ENCODE data around the gene INHBA. TPM values are rescaled to one million over a fixed set of nuclear protein-coding genes. Genes with fewer than 3 reads are reported as not detected.

The INHBA gene
- not detected for polyA plus RNA-seq

DNA sequence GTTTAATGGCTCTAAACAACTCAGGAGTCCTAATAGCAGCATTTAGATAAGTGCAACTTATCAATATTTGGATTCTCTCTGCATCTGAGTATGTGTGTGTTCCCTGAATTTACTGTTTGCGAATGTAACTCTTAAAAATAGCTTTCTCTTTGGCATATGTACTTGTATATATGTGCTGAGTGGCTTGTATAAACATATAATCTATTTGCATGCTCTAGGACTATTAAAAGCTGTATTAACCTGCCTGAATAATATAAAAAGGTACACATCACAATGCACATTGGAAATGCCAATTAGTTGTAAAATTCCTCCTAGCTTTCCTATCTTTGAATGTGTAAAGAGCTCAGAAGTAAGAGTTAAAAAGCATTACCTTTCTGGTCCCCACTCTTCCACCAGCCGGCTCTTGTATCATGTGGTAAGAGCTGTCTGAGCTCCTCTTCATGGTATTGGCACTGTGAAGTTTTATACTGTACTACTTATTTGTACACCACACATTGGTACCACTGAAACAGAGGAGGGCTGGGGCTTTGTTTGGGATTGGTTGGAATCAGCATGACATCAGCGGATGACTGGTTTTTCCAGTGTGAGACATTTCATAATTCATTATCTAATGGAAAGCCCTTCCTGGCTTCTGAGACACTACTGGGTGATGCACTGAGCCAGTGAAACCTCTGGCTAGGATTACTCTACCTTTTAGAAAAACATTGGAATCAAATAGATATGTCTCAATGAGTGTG is at the start of gene INHBA:
Gene INHBA, minus strand, starts transcription at position 456 of the 737 bp plus-strand sequence. CDS start 2,716 bp downstream, outside the sequence.
- Mint-ChIP-seq H3K27me3 (ENCODE audit: low read depth in 3 of 3) (peaks cover 7 to 18% (median 10%) of the 10 kb centered on the region in 3 donors), H3K9me3 (no peaks in the 10 kb centered on the region), H3K36me3 (no peaks in the 10 kb centered on the region), H3K4me1 (peaks cover 21 to 24% of the 10 kb centered on the region in 2 donors), H3K4me3 (peak within 1 kb of the TSS in 4 of 5 donors; percentile 73 to 91 (median 90)), H3K27ac (peak within 1 kb of the TSS in 2 of 6 donors; percentile 0 to 3)
- no peak for DNase-seq

GRCh38 chr7:41752615-41753014 is 49.7 kb upstream of the INHBA start:
- H3K27ac Mint-ChIP-seq, result no peak overlapping the region
- no peak for DNase-seq
- H3K9me3 Mint-ChIP-seq, result peaks cover 0 to 8% (median 4%) of the 10 kb centered on the region in 6 donors
- H3K4me1 Mint-ChIP-seq, result no peaks in the 10 kb centered on the region
- H3K27me3 Mint-ChIP-seq (ENCODE audit: low read depth in 3 of 3), result peaks cover 0 to 4% (median 2%) of the 10 kb centered on the region in 3 donors
- H3K36me3 Mint-ChIP-seq, result no peaks in the 10 kb centered on the region
- H3K4me3 Mint-ChIP-seq, result no peak overlapping the region

GRCh38 chr7:41750661-41751540 is 48.0 kb upstream of the INHBA start:
- Mint-ChIP-seq H3K4me1 (no peaks in the 10 kb centered on the region), H3K4me3 (no peak overlapping the region), H3K27me3 (ENCODE audit: low read depth in 3 of 3) (peaks cover 0 to 4% (median 2%) of the 10 kb centered on the region in 3 donors), H3K36me3 (no peaks in the 10 kb centered on the region), H3K27ac (no peak overlapping the region), H3K9me3 (peaks cover 0 to 5% (median under 1%) of the 10 kb centered on the region in 6 donors)
- DNase-seq, result no peak

- H3K4me3 Mint-ChIP-seq, result no peak overlapping the region
- no peaks in the 10 kb centered on the region for H3K4me1 Mint-ChIP-seq
- peaks cover 0 to 4% (median 0%) of the 10 kb centered on the region in 3 donors for H3K36me3 Mint-ChIP-seq
- DNase-seq, result no peak
- no peak overlapping the region for H3K27ac Mint-ChIP-seq
- H3K9me3 Mint-ChIP-seq, result peaks cover under 1 to 18% (median 3%) of the 10 kb centered on the region in 6 donors
- H3K27me3 Mint-ChIP-seq (ENCODE audit: low read depth in 3 of 3), result peaks cover 2 to 4% (median 3%) of the 10 kb centered on the region in 3 donors
Observed at GRCh38 chr7:41747961-41748360, 45.1 kb upstream of the INHBA start.

DNA sequence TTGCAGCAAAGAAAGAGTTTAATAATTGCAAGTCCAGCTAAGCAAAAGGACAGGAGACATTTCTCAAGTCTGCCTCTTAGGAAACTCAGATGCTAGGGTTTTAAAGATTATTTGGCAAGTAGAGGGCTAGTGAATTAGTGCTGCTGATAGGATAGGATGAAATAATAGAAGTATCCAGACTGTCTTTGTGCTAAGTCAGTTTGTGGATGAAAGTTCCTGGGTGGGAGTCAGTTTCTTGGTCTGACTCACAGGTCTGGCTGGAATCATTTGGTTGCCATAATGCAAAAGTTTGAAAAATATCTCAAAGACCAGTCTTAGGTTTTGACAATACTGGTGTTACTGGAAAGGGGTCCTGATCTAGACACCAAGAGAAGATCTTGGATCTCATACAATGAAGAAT is 42.6 kb upstream of the INHBA start:
- Mint-ChIP-seq H3K27ac (no peak overlapping the region), H3K4me1 (no peaks in the 10 kb centered on the region), H3K4me3 (no peak overlapping the region), H3K9me3 (peaks cover 12 to 36% (median 15%) of the 10 kb centered on the region in 6 donors), H3K36me3 (peaks cover 0 to 4% (median 0%) of the 10 kb centered on the region in 3 donors), H3K27me3 (ENCODE audit: low read depth in 3 of 3) (peaks cover 0 to 4% (median 3%) of the 10 kb centered on the region in 3 donors)
- no peak for DNase-seq

- Mint-ChIP-seq H3K27ac (no peak overlapping the region), H3K4me3 (no peak overlapping the region), H3K4me1 (no peaks in the 10 kb centered on the region), H3K9me3 (peaks cover 12 to 36% (median 15%) of the 10 kb centered on the region in 6 donors), H3K36me3 (peaks cover 0 to 4% (median 0%) of the 10 kb centered on the region in 3 donors), H3K27me3 (ENCODE audit: low read depth in 3 of 3) (peaks cover 0 to 5% (median 4%) of the 10 kb centered on the region in 3 donors)
- DNase-seq, result no peak
Observed at GRCh38 chr7:41744161-41744560, 41.3 kb upstream of the INHBA start.

DNA sequence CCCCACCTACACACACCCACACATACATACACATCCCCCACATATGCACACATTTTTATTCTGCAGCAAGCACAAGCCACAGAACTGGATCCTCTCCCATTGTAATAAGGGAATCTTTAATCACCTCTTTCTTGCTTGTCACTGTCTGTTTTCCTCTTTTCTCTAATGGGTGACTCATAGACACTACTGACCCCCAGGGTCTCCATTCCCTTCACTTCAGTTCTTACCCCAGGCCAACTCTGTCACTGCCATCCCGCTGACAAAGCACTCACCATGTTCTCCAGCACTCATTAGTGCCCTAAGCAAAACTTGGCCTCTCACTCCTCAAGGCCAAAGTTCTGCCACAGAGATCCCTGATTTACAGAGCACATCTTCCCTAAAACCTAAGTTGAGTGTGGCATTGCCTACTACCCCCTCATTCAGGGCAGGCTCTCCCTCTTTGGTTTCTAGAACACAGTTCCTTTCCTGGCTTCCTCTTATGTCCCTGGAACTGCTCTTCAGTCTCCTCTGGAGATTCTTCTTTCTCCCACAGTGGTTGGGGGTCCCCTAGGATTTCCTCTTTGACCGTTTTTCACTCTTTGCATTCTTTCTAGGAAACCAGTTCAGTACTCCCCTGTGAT is 39.6 kb upstream of the INHBA start:
- H3K4me3 Mint-ChIP-seq, result no peak overlapping the region
- peaks cover 0 to 5% (median 0%) of the 10 kb centered on the region in 3 donors for H3K27me3 Mint-ChIP-seq (ENCODE audit: low read depth in 3 of 3)
- DNase-seq, result no peak
- H3K27ac Mint-ChIP-seq, result no peak overlapping the region
- no peaks in the 10 kb centered on the region for H3K4me1 Mint-ChIP-seq
- H3K9me3 Mint-ChIP-seq, result peaks cover 12 to 36% (median 15%) of the 10 kb centered on the region in 6 donors
- H3K36me3 Mint-ChIP-seq, result peaks cover 0 to 4% (median 0%) of the 10 kb centered on the region in 3 donors

GRCh38 chr7:41738806-41739205 is 35.9 kb upstream of the INHBA start:
- Mint-ChIP-seq H3K27ac (no peak overlapping the region), H3K9me3 (peaks cover 12 to 25% (median 15%) of the 10 kb centered on the region in 6 donors), H3K4me3 (no peak overlapping the region), H3K27me3 (ENCODE audit: low read depth in 3 of 3) (peaks cover 0 to 7% (median 4%) of the 10 kb centered on the region in 3 donors), H3K4me1 (peaks cover 1 to 5% of the 10 kb centered on the region in 2 donors), H3K36me3 (peaks cover 0 to 4% (median 0%) of the 10 kb centered on the region in 3 donors)
- DNase-seq, result no peak

GRCh38 chr7:41738336-41738735 is 35.4 kb upstream of the INHBA start:
- Mint-ChIP-seq H3K27me3 (ENCODE audit: low read depth in 3 of 3) (peaks cover 0 to 8% (median 1%) of the 10 kb centered on the region in 3 donors), H3K36me3 (no peaks in the 10 kb centered on the region), H3K4me3 (no peak overlapping the region), H3K9me3 (peaks cover 11 to 21% (median 14%) of the 10 kb centered on the region in 6 donors), H3K27ac (no peak overlapping the region), H3K4me1 (peaks cover 1 to 5% of the 10 kb centered on the region in 2 donors)
- DNase-seq, result no peak

GRCh38 chr7:41735206-41735605 is 32.3 kb upstream of the INHBA start:
- Mint-ChIP-seq H3K27me3 (ENCODE audit: low read depth in 3 of 3) (peaks cover 0 to 12% (median 1%) of the 10 kb centered on the region in 3 donors), H3K36me3 (no peaks in the 10 kb centered on the region), H3K4me1 (peaks cover 2 to 19% of the 10 kb centered on the region in 2 donors), H3K9me3 (peaks cover 0 to 5% (median 0%) of the 10 kb centered on the region in 6 donors), H3K27ac (no peak overlapping the region), H3K4me3 (no peak overlapping the region)
- no peak for DNase-seq

DNA sequence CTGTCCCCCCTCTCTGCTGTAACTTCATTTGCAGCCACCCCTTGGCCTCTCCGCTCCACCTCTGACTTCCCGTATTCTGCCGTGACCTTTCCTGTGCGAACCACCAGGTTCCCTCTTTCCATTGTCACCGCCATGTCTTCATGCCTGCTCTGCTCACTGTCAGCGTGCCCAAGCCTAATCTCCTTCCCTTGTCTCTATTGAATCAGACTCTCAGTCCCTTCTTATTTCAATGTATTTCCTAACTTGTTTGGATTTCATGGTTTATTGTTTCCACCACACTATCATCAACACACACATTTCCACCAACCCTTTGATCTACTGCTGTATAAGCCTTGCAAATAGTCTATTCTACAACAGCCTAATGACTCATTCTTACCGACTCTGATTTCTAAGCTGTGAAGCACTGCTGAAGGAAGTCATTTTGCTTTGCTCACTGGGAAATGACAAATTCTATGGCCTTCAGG is 30.0 kb upstream of the INHBA start:
- Mint-ChIP-seq H3K4me1 (peaks cover 2 to 19% of the 10 kb centered on the region in 2 donors), H3K4me3 (peak overlapping the region in 1 of 5 donors; percentile 25), H3K36me3 (no peaks in the 10 kb centered on the region), H3K27me3 (ENCODE audit: low read depth in 3 of 3) (peaks cover 0 to 12% (median 0%) of the 10 kb centered on the region in 3 donors), H3K27ac (no peak overlapping the region), H3K9me3 (peaks cover 0 to 5% (median 0%) of the 10 kb centered on the region in 6 donors)
- DNase-seq, result no peak

GRCh38 chr7:41732436-41732785 is 29.5 kb upstream of the INHBA start:
- Mint-ChIP-seq H3K27ac (no peak overlapping the region), H3K4me1 (peaks cover 2 to 19% of the 10 kb centered on the region in 2 donors), H3K36me3 (no peaks in the 10 kb centered on the region), H3K9me3 (peaks cover 0 to 5% (median 0%) of the 10 kb centered on the region in 6 donors), H3K27me3 (ENCODE audit: low read depth in 3 of 3) (peaks cover 0 to 12% (median 0%) of the 10 kb centered on the region in 3 donors), H3K4me3 (no peak overlapping the region)
- no peak for DNase-seq

Measured in immature natural killer cell (primary cell).